Subcutaneous abdominal adipose tissue (tissue), 5 donors: ENCODE data around the gene PCSK4.
A peak's percentile ranks its signal among the peaks of the same experiment; 100 is the strongest.

Experiments
- H3K27ac ChIP-seq: one replicate; pipeline ENCODE4 v1.7.0; 2013; ENCODE audit warnings: low read depth, mild to moderate bottlenecking, inconsistent platforms, low read length, moderate library complexity
- H3K27me3 ChIP-seq, 5 donors: one replicate each; pipeline ENCODE4 v1.7.0; 2013; ENCODE audit warnings: low read length in 5 of 5, inconsistent platforms in 1 of 5; ENCODE audit not compliant: control insufficient read depth in 5 of 5, insufficient read depth in 4 of 5
- H3K36me3 ChIP-seq, 5 donors: one replicate each; pipeline ENCODE4 v1.7.0; 2013; ENCODE audit warnings: low read length in 5 of 5; ENCODE audit not compliant: control insufficient read depth in 5 of 5, insufficient read depth in 5 of 5
- H3K4me1 ChIP-seq, 5 donors: one replicate each; pipeline ENCODE4 v1.7.0; 2013; ENCODE audit warnings: low read length in 5 of 5, mild to moderate bottlenecking in 3 of 5, moderate library complexity in 1 of 5; ENCODE audit not compliant: control insufficient read depth in 5 of 5, insufficient read depth in 5 of 5
- H3K4me3 ChIP-seq, 5 donors: one replicate each; pipeline ENCODE4 v1.7.0; 2013; ENCODE audit warnings: low read length in 5 of 5, low read depth in 1 of 5
- H3K9ac ChIP-seq, 5 donors: one replicate each; pipeline ENCODE4 v1.7.0; 2013; ENCODE audit warnings: low read length in 5 of 5, mild to moderate bottlenecking in 4 of 5, moderate library complexity in 3 of 5
- H3K9me3 ChIP-seq, 5 donors: one replicate each; pipeline ENCODE4 v1.7.0; 2013; ENCODE audit warnings: low read length in 5 of 5; ENCODE audit not compliant: control insufficient read depth in 5 of 5
- donor health status: healthy.
- donor health status: healthy.
- donor health status: healthy.
- donor health status: healthy.
- donor health status: healthy.

PCSK4 gene

GRCh38 chr19:1466461-1467214 lies 23.5 kb downstream of the PCSK4 start:
- no peak overlapping the region for H3K9ac ChIP-seq
- no peak overlapping the region for H3K27ac ChIP-seq
- H3K4me1 ChIP-seq = peaks cover 0 to 62% (median 51%) of the 10 kb centered on the region in 5 donors
- no peaks in the 10 kb centered on the region for H3K9me3 ChIP-seq
- H3K36me3 ChIP-seq = no peaks in the 10 kb centered on the region
- peak overlapping the region in 2 of 5 donors; percentile 10 to 15 for H3K4me3 ChIP-seq
- peaks cover 37 to 56% (median 47%) of the 10 kb centered on the region in 5 donors for H3K27me3 ChIP-seq

- no peaks in the 10 kb centered on the region for H3K9me3 ChIP-seq
- H3K9ac ChIP-seq = no peak overlapping the region
- H3K36me3 ChIP-seq = peaks cover 0 to 3% (median under 1%) of the 10 kb centered on the region in 5 donors
- H3K27me3 ChIP-seq = peaks cover 31 to 50% (median 41%) of the 10 kb centered on the region in 5 donors
- peaks cover 0 to 56% (median 45%) of the 10 kb centered on the region in 5 donors for H3K4me1 ChIP-seq
- H3K27ac ChIP-seq = no peak overlapping the region
- peak overlapping the region in 1 of 5 donors; percentile 18 for H3K4me3 ChIP-seq
Measured at GRCh38 chr19:1466018-1466460, 24.1 kb downstream of the PCSK4 start.

GRCh38 chr19:1465191-1466016 lies 24.7 kb downstream of the PCSK4 start:
- peak overlapping the region in 1 of 5 donors; percentile 18 for H3K4me3 ChIP-seq
- H3K4me1 ChIP-seq = peaks cover 0 to 50% (median 39%) of the 10 kb centered on the region in 5 donors
- H3K27me3 ChIP-seq = peaks cover 29 to 44% (median 37%) of the 10 kb centered on the region in 5 donors
- no peaks in the 10 kb centered on the region for H3K9me3 ChIP-seq
- peaks cover 0 to 9% (median 5%) of the 10 kb centered on the region in 5 donors for H3K36me3 ChIP-seq
- no peak overlapping the region for H3K9ac ChIP-seq
- H3K27ac ChIP-seq = no peak overlapping the region

- H3K9me3 ChIP-seq = no peaks in the 10 kb centered on the region
- H3K9ac ChIP-seq = no peak overlapping the region
- no peak overlapping the region for H3K4me3 ChIP-seq
- peaks cover 0 to 16% (median 11%) of the 10 kb centered on the region in 5 donors for H3K4me1 ChIP-seq
- peaks cover 0 to 17% (median 7%) of the 10 kb centered on the region in 5 donors for H3K36me3 ChIP-seq
- peaks cover 13 to 30% (median 26%) of the 10 kb centered on the region in 5 donors for H3K27me3 ChIP-seq
- H3K27ac ChIP-seq = no peak overlapping the region
Measured at GRCh38 chr19:1461862-1462261, 28.3 kb downstream of the PCSK4 start.

- peaks cover 22 to 29% (median 28%) of the 10 kb centered on the region in 5 donors for H3K27me3 ChIP-seq
- H3K36me3 ChIP-seq = peaks cover 0 to 17% (median 7%) of the 10 kb centered on the region in 5 donors
- H3K4me1 ChIP-seq = peaks cover 0 to 13% (median 10%) of the 10 kb centered on the region in 5 donors
- H3K9me3 ChIP-seq = no peaks in the 10 kb centered on the region
- H3K4me3 ChIP-seq = no peak overlapping the region
- H3K9ac ChIP-seq = no peak overlapping the region
- no peak overlapping the region for H3K27ac ChIP-seq
Measured at GRCh38 chr19:1460033-1460995, 29.8 kb downstream of the PCSK4 start.

- Histone ChIP-seq H3K4me3 (no peak overlapping the region), H3K4me1 (peaks cover 0 to 17% (median 13%) of the 10 kb centered on the region in 5 donors), H3K9me3 (no peaks in the 10 kb centered on the region), H3K27ac (no peak overlapping the region), H3K9ac (no peak overlapping the region), H3K27me3 (peaks cover 19 to 29% (median 27%) of the 10 kb centered on the region in 5 donors), H3K36me3 (peaks cover 0 to 17% (median 7%) of the 10 kb centered on the region in 5 donors)
Measured at GRCh38 chr19:1459479-1459878, 30.7 kb downstream of the PCSK4 start.

- Histone ChIP-seq H3K4me1 (peaks cover 5 to 29% (median 27%) of the 10 kb centered on the region in 5 donors), H3K4me3 (no peak overlapping the region), H3K36me3 (peaks cover 0 to 17% (median 7%) of the 10 kb centered on the region in 5 donors), H3K27me3 (peaks cover 22 to 36% (median 30%) of the 10 kb centered on the region in 5 donors), H3K9me3 (no peaks in the 10 kb centered on the region), H3K9ac (no peak overlapping the region), H3K27ac (no peak overlapping the region)
Measured at GRCh38 chr19:1457892-1458291, 32.3 kb downstream of the PCSK4 start.

- Histone ChIP-seq H3K9me3 (no peaks in the 10 kb centered on the region), H3K36me3 (peaks cover 0 to 17% (median 7%) of the 10 kb centered on the region in 5 donors), H3K4me3 (no peak overlapping the region), H3K4me1 (peaks cover 5 to 32% (median 29%) of the 10 kb centered on the region in 5 donors), H3K9ac (no peak overlapping the region), H3K27ac (no peak overlapping the region), H3K27me3 (peaks cover 30 to 43% (median 38%) of the 10 kb centered on the region in 5 donors)
Measured at GRCh38 chr19:1457031-1457739, 33.0 kb downstream of the PCSK4 start.
